HG03060 (cell line): ENCODE measurements around the gene CHRM3.

Experiments used
- ATAC-seq: cut with Tn5 transposase; IDR thresholded peaks from one replicate; pipeline ENCODE4 v1.9.1; 2021; ENCODE audit warnings: low read depth, moderate number of reproducible peaks; ENCODE audit not compliant: unreplicated experiment

The CHRM3 gene

GRCh38 chr1:239394107-239394506 is 7.7 kb downstream of the CHRM3 start:
- no peak for ATAC-seq

- no peak for ATAC-seq
Observed at GRCh38 chr1:239413916-239414315, 27.5 kb downstream of the CHRM3 start.

- no peak for ATAC-seq
Observed at GRCh38 chr1:239417221-239417620, 30.9 kb downstream of the CHRM3 start.

GRCh38 chr1:239417986-239418640 is 31.7 kb downstream of the CHRM3 start:
- ATAC-seq, result no peak

GRCh38 chr1:239418681-239419080 is 32.3 kb downstream of the CHRM3 start:
- no peak for ATAC-seq

- ATAC-seq, result no peak
Observed at GRCh38 chr1:239421811-239422210, 35.4 kb downstream of the CHRM3 start.

- ATAC-seq, result no peak
Observed at GRCh38 chr1:239422818-239423217, 36.5 kb downstream of the CHRM3 start.

- no peak for ATAC-seq
Observed at GRCh38 chr1:239426821-239427475, 40.6 kb downstream of the CHRM3 start.

GRCh38 chr1:239427712-239428111 is 41.3 kb downstream of the CHRM3 start:
- ATAC-seq, result no peak

GRCh38 chr1:239428120-239428710 is 41.8 kb downstream of the CHRM3 start:
- ATAC-seq, result no peak

GRCh38 chr1:239429163-239429562 is 42.8 kb downstream of the CHRM3 start:
- no peak for ATAC-seq

- no peak for ATAC-seq
Observed at GRCh38 chr1:239432255-239432654, 45.9 kb downstream of the CHRM3 start.

- ATAC-seq, result no peak
Observed at GRCh38 chr1:239434181-239434580, 47.8 kb downstream of the CHRM3 start.
